DND-41 (cell line): ENCODE measurements around the gene TLDC2.

Source experiments
- CTCF ChIP-seq: IDR thresholded peaks from 2 replicates; pipeline ENCODE4 v1.5.1; 2012; ENCODE audit warnings: borderline replicate concordance, low read length, moderate library complexity, mild to moderate bottlenecking; ENCODE audit not compliant: poor library complexity, severe bottlenecking; ENCODE audit errors: extremely low read depth
- EZH2 ChIP-seq: IDR thresholded peaks from 3 replicates; pipeline ENCODE4 v1.6.1; 2012; ENCODE audit warnings: borderline replicate concordance, low read depth, mild to moderate bottlenecking, moderate library complexity, low read length, inconsistent platforms; ENCODE audit not compliant: severe bottlenecking

DNA sequence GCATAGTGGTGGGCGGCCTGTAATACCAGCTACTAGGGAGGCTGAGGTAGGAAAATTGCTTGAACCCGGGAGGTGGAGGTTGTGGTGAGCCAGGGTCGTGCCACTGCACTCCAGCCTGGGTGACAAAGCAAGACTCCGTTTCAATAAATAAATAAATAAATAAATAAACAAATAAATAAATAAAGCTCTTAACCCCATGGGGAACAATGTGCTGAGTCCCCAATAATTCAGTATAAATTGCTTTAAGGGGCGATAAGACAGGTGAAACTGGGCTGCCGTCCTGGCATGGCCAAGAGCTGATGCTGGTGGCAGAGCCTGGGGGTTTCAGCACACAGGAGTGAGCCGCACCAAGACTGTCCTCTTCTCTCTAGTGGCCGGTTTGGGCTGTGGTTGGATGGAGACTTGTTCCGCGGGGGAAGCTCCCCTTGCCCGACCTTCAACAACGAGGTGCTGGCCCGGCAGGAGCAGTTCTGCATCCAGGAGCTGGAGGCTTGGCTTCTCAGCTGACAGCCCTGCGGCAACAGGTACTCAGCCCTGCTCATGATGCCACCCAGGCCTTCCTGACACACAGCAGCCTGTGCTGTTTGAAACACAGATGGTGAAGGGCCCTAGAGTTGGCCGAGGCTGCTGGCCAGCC is 13.1 kb downstream of the TLDC2 start:
- no peak for TF ChIP-seq CTCF
- no peak for TF ChIP-seq EZH2
